Nephron progenitor cell (in vitro differentiated cells): Measurements from ENCODE around the gene HS6ST2.
"Not testable (repeated sequence)": the region's sequence is repeated elsewhere in the genome, so short reads cannot be mapped to it uniquely, and the experiment has no call there.

ENCODE experiments used
- DNase-seq: peaks from one replicate; pipeline ENCODE4 v3.0.0; 2021
- H3K27ac Mint-ChIP-seq: 2 replicates; pipeline ENCODE4 v1.8.0; 2021; ENCODE audit warnings: mild to moderate bottlenecking, moderate library complexity, mixed read lengths
- H3K27me3 Mint-ChIP-seq: 2 replicates; pipeline ENCODE4 v1.8.0; 2021; ENCODE audit warnings: mild to moderate bottlenecking, low read depth, mixed read lengths; ENCODE audit not compliant: poor library complexity
- H3K36me3 Mint-ChIP-seq: 2 replicates; pipeline ENCODE4 v1.8.0; 2021; ENCODE audit warnings: low read depth, mixed read lengths
- H3K4me1 Mint-ChIP-seq: 2 replicates; pipeline ENCODE4 v1.8.0; 2021; ENCODE audit warnings: mixed read lengths
- H3K4me3 Mint-ChIP-seq: 2 replicates; pipeline ENCODE4 v1.8.0; 2021; ENCODE audit warnings: mild to moderate bottlenecking, moderate library complexity, mixed read lengths
- H3K9me3 Mint-ChIP-seq: 2 replicates; pipeline ENCODE4 v1.8.0; 2021; ENCODE audit warnings: mild to moderate bottlenecking, moderate library complexity, mixed read lengths
- TF ChIP-seq, protein P1 (sequence below): fragments of 200-600 bp; sonication (generic); IDR thresholded peaks from 2 replicates; pipeline ENCODE4 v1.5.0; 2021; ENCODE audit warnings: antibody characterized with exemption

HS6ST2 gene

DNA sequence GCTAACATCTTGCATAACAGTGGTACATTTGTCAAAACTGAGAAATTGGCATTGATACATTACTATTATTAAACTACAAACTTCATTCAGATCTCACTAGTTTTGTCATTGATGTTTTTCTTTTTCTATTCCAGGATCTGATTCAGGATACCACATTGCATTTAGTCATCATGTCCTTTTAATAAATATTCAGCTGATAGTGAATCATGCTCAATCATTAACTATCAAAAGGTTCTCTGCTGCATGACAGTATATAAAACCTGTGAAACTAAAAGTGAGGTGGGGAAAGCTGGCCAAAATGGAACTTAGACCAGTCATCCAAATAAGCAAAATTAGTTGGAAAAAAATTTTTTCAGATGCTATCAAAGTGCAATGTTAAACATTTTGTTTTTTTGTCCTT, 28.1 kb upstream of the HS6ST2 start:
- Mint-ChIP-seq H3K27me3 (peaks cover 8% of the 10 kb centered on the region), H3K9me3 (no peaks in the 10 kb centered on the region), H3K4me1 (peaks cover 6% of the 10 kb centered on the region), H3K4me3 (no peak overlapping the region), H3K27ac (no peak overlapping the region), H3K36me3 (no peaks in the 10 kb centered on the region)
- TF ChIP-seq, protein P1, sequence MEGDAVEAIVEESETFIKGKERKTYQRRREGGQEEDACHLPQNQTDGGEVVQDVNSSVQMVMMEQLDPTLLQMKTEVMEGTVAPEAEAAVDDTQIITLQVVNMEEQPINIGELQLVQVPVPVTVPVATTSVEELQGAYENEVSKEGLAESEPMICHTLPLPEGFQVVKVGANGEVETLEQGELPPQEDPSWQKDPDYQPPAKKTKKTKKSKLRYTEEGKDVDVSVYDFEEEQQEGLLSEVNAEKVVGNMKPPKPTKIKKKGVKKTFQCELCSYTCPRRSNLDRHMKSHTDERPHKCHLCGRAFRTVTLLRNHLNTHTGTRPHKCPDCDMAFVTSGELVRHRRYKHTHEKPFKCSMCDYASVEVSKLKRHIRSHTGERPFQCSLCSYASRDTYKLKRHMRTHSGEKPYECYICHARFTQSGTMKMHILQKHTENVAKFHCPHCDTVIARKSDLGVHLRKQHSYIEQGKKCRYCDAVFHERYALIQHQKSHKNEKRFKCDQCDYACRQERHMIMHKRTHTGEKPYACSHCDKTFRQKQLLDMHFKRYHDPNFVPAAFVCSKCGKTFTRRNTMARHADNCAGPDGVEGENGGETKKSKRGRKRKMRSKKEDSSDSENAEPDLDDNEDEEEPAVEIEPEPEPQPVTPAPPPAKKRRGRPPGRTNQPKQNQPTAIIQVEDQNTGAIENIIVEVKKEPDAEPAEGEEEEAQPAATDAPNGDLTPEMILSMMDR, result no peak
- no peak for DNase-seq

DNA sequence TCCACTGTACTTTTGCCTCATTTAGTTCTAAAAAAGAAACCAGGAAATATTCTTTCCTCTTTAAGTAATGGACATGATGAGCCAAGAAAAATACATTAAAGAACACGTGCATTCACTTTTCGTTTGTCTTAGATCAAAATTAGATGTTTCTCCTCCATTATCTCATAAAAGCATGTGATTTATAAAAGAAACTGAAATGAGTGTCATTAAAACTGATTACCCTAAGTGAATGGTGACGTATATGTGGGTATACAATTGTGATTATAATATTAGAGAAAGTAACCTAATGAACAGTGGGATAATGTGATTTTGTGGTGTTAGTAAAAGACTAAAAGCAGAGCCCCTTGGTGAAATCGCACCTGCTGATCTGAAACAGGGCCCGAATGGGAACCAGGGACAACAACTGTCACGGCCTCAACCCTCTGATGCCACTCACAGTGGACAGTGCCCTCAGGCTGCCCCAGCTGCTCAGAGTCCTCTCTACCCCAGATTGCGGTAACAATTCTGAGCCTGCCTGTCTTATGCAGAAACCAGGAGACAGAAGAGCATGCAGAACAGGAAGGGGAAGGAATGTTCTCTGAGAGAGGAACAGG, 25.7 kb upstream of the HS6ST2 start:
- no peak overlapping the region for H3K4me3 Mint-ChIP-seq
- H3K4me1 Mint-ChIP-seq, result peaks cover 6% of the 10 kb centered on the region
- H3K27me3 Mint-ChIP-seq, result peaks cover 4% of the 10 kb centered on the region
- H3K27ac Mint-ChIP-seq, result no peak overlapping the region
- peaks cover 3% of the 10 kb centered on the region for H3K9me3 Mint-ChIP-seq
- DNase-seq, result no peak
- TF ChIP-seq, protein P1, result no peak
- H3K36me3 Mint-ChIP-seq, result peaks cover 3% of the 10 kb centered on the region

DNA sequence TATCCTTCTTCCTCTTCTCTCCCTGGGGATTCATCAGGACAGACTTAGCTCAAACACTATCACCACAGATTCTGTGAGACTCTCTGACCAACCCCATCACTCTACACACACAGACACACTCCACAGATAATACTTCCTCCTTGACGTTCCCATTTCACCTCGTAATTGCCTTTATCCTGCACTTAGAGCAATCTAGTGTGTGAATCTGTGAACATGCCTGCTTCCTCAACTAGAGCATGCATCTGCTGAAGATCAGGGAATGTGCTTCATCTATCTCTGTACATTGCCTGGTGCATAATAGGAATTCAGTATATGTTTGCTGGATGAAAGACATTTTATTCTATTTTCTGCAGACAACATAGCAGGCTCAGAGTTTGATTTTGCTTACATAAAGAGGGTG, 25.1 kb upstream of the HS6ST2 start:
- H3K27ac Mint-ChIP-seq, result no peak overlapping the region
- DNase-seq, result no peak
- no peak overlapping the region for H3K4me3 Mint-ChIP-seq
- H3K4me1 Mint-ChIP-seq, result peaks cover 6% of the 10 kb centered on the region
- H3K9me3 Mint-ChIP-seq, result peaks cover 3% of the 10 kb centered on the region
- TF ChIP-seq, protein P1, result no peak
- peaks cover 4% of the 10 kb centered on the region for H3K27me3 Mint-ChIP-seq
- peaks cover 3% of the 10 kb centered on the region for H3K36me3 Mint-ChIP-seq

DNA sequence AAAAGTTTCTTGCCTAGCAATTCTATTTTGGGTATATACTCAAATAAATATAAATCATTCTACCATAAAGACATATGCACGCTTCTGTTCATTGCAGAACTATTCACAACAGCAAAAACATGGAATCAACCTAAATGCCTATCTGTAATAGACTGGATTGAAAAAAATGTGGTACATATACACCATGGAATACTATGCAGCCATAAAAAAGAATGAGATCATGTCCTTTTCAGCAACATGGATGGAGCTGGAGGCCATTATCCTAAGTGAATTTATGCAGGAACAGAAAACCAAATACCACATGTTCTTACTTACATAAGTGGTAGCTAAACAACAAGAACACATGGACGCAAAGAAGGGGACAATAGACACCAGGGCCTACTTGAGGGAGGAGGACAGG, 21.6 kb upstream of the HS6ST2 start:
- H3K4me1 Mint-ChIP-seq, H3K36me3 Mint-ChIP-seq, DNase-seq, H3K27me3 Mint-ChIP-seq, H3K4me3 Mint-ChIP-seq, H3K9me3 Mint-ChIP-seq, H3K27ac Mint-ChIP-seq: not testable (repeated sequence)

DNA sequence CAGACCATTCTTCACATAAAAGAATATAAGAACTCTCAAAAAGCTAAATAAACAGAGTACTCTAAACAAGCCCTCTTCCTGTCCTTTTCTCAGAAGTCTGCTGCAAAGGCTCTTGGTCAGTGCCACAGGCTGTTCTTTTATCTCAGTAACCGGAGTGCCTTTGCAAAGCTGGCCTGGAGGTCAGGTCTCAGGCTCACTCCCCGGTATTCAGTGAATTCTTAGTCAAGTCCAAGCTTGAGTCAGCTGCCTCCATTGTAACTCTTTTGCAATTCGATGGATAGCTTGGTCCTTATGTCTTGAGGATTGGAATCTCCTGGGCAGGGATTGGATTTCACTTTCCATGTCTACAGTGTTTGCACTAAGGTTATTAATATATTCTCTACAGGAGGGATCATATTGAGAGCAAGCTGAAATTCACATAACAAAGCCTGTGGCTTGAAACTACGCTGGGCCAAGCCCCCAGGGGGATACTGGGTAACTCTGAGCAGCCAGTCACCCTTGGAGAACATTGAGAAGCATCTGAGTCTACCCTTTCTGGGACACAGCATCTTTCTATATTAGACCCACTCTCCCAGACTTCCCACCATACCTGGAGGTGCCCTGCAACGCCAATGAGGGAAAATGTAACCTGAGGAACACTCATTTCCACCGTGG, 10.0 kb upstream of the HS6ST2 start:
- Mint-ChIP-seq H3K36me3 (no peaks in the 10 kb centered on the region), H3K27ac (peak overlapping the region; percentile 7), H3K4me1 (peaks cover 48% of the 10 kb centered on the region), H3K4me3 (peak overlapping the region; percentile 24), H3K27me3 (peaks cover 9% of the 10 kb centered on the region), H3K9me3 (no peaks in the 10 kb centered on the region)
- DNase-seq, result no peak
- TF ChIP-seq, protein P1, result no peak

DNA sequence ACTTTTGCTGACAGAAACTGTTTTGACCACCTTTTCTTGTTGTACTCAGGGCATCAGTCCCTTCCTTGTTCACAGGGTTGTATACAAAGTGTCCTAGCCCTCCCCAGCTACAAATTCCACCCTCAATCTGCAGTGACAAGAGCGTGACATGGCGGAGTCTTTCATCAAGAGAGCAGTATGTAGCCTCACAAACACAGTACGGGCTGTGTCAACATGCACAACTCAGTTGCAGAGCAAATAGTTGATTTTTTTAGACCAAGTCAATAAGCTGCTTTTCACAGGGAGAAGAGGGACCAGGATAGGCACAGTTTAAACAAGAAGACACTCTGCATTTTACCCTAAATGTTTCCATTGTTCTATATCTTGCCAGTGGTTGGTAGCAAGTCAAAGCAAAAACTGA, 8.6 kb upstream of the HS6ST2 start:
- Mint-ChIP-seq H3K4me1 (peaks cover 49% of the 10 kb centered on the region), H3K4me3 (no peak overlapping the region), H3K27ac (peak overlapping the region; percentile 84), H3K27me3 (peaks cover 6% of the 10 kb centered on the region), H3K9me3 (no peaks in the 10 kb centered on the region), H3K36me3 (no peaks in the 10 kb centered on the region)
- DNase-seq, result no peak
- TF ChIP-seq, protein P1, result no peak
